ENCODE measurements around the gene PRR20A. TPM values are rescaled to one million over a fixed set of nuclear protein-coding genes. Genes with fewer than 3 reads are reported as not detected.
"Not testable (repeated sequence)": the region's sequence is repeated elsewhere in the genome, so short reads cannot be mapped to it uniquely, and the experiment has no call there.

The PRR20A gene
- total and polyA plus RNA-seq, 2 experiments from 2014 or later, result not detected

GRCh38 chr13:57136093-57136492 lies 4.6 kb upstream of the PRR20A start:
- no peaks in the 10 kb centered on the region for H3F3A ChIP-seq (ENCODE audit: insufficient read depth)
- in situ Hi-C loops (cut with MboI), result no loop called here
- no peak for TF ChIP-seq EZH2 (IDR thresholded peaks at IDR 0.05; ENCODE audit: insufficient read depth, poor library complexity, severe bottlenecking)
- no peaks in the 10 kb centered on the region for H4K20me1 ChIP-seq (ENCODE audit: insufficient read depth)
- no peaks in the 10 kb centered on the region for H3K4me1 ChIP-seq (ENCODE audit: insufficient read depth)
- H3K4me3 ChIP-seq, result no peak overlapping the region
- H3K9me3 ChIP-seq (ENCODE audit: low read depth), result no peaks in the 10 kb centered on the region
- no peak overlapping the region for H3K4me2 ChIP-seq (ENCODE audit: unreplicated experiment)
- no peaks in the 10 kb centered on the region for H3K27me3 ChIP-seq (replicated peaks; ENCODE audit: insufficient read depth)
- no peak overlapping the region for H3K27ac ChIP-seq
- H3K79me2 ChIP-seq (ENCODE audit: insufficient read depth), result no peaks in the 10 kb centered on the region
- H2AFZ ChIP-seq, result no peak overlapping the region
- no peaks in the 10 kb centered on the region for H3K9me2 ChIP-seq (ENCODE audit: insufficient read depth)
- no peaks in the 10 kb centered on the region for H3K36me3 ChIP-seq (ENCODE audit: low read depth)
- no peak overlapping the region for H3K9ac ChIP-seq
- 5 to 10% methylated on average over 2 of the region's 2 CpGs for WGBS, 2 experiments (ENCODE audit: low coverage in 1 of 2, low lambda C conversion rate in 2 of 2, missing lambda C conversion rate in 2 of 2)
- no peak for DNase-seq

- no peak for TF ChIP-seq EZH2phosphoT487 (IDR thresholded peaks at IDR 0.05; ENCODE audit: insufficient read depth, low read depth)
- no peak for TF ChIP-seq EZH2 (IDR thresholded peaks at IDR 0.05; ENCODE audit: insufficient read depth, poor library complexity, severe bottlenecking)
- WGBS, 2 experiments (ENCODE audit: low coverage in 1 of 2, low lambda C conversion rate in 2 of 2, missing lambda C conversion rate in 2 of 2), result 12 to 21% methylated on average over 4 of the region's 4 CpGs
Observed at GRCh38 chr13:57137585-57137984, 3.1 kb upstream of the PRR20A start.

GRCh38 chr13:57138988-57139387 lies 1.7 kb upstream of the PRR20A start:
- no peaks in the 10 kb centered on the region for H3K9me2 ChIP-seq (ENCODE audit: insufficient read depth)
- in situ Hi-C loops (cut with MboI), result no loop called here
- no peak for DNase-seq

More at GRCh38 chr13:57137585-57137984, 3.1 kb upstream of the PRR20A start:
- Histone ChIP-seq H3K4me3 (no peak overlapping the region), H3K27ac (no peak overlapping the region), H3K9me2 (ENCODE audit: insufficient read depth) (no peaks in the 10 kb centered on the region), H3K79me2 (ENCODE audit: insufficient read depth) (no peaks in the 10 kb centered on the region), H3K4me2 (ENCODE audit: unreplicated experiment) (no peak overlapping the region), H4K20me1 (ENCODE audit: insufficient read depth) (no peaks in the 10 kb centered on the region), H2AFZ (no peak overlapping the region), H3K9me3 (ENCODE audit: low read depth) (no peaks in the 10 kb centered on the region), H3K4me1 (ENCODE audit: insufficient read depth) (no peaks in the 10 kb centered on the region), H3F3A (ENCODE audit: insufficient read depth) (no peaks in the 10 kb centered on the region), H3K27me3 (replicated peaks; ENCODE audit: insufficient read depth) (no peaks in the 10 kb centered on the region), H3K9ac (no peak overlapping the region), H3K36me3 (ENCODE audit: low read depth) (no peaks in the 10 kb centered on the region)
- in situ Hi-C loops (cut with MboI), result no loop called here
- DNase-seq, result no peak

DNA sequence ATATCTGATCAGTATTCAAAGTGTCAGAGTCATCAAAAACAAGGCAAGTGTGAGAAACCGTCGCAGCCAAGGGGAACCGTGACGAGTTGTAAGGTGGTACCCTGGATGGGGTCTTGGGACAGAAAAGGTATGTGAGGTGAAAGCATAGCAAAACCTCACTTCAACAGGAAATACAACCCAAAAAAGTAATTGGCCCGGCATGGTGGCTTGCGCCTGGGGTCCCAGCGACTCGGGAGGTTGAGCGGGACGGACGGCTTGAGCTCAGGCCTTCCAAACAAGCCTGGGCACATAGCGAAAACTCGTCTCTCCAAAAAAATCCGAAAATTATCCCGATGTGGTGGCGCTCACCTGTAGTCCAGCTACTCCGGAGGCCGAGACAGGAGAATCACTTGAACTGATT lies 937 bp upstream of the PRR20A start:
- H3K4me1 ChIP-seq (ENCODE audit: insufficient read depth); H3K4me2 ChIP-seq (ENCODE audit: unreplicated experiment); H3K27ac ChIP-seq; H3K9me2 ChIP-seq (ENCODE audit: insufficient read depth); H3K27me3 ChIP-seq (replicated peaks; ENCODE audit: insufficient read depth); DNase-seq; H3K4me3 ChIP-seq; in situ Hi-C loops (cut with MboI); H3K9ac ChIP-seq; H3K79me2 ChIP-seq (ENCODE audit: insufficient read depth); H3K36me3 ChIP-seq (ENCODE audit: low read depth); H3F3A ChIP-seq (ENCODE audit: insufficient read depth); H2AFZ ChIP-seq; H3K9me3 ChIP-seq (ENCODE audit: low read depth); H4K20me1 ChIP-seq (ENCODE audit: insufficient read depth): not testable (repeated sequence)
- 71 to 73% methylated on average over 5 to 14 of the region's 18 CpGs for WGBS, 2 experiments (ENCODE audit: low coverage in 1 of 2, low lambda C conversion rate in 2 of 2, missing lambda C conversion rate in 2 of 2)

More at GRCh38 chr13:57138988-57139387, 1.7 kb upstream of the PRR20A start:
- H3K9me3 ChIP-seq (ENCODE audit: low read depth), result no peaks in the 10 kb centered on the region
- H3K4me1 ChIP-seq (ENCODE audit: insufficient read depth), result no peaks in the 10 kb centered on the region
- no peak overlapping the region for H3K4me2 ChIP-seq (ENCODE audit: unreplicated experiment)
- no peak overlapping the region for H3K4me3 ChIP-seq
- no peak overlapping the region for H3K27ac ChIP-seq
- H3F3A ChIP-seq (ENCODE audit: insufficient read depth), result no peaks in the 10 kb centered on the region
- H3K9ac ChIP-seq, result no peak overlapping the region
- no peaks in the 10 kb centered on the region for H3K79me2 ChIP-seq (ENCODE audit: insufficient read depth)
- no peaks in the 10 kb centered on the region for H3K27me3 ChIP-seq (replicated peaks; ENCODE audit: insufficient read depth)
- H3K36me3 ChIP-seq (ENCODE audit: low read depth), result no peaks in the 10 kb centered on the region
- H4K20me1 ChIP-seq (ENCODE audit: insufficient read depth), result no peaks in the 10 kb centered on the region
- WGBS, 2 experiments (ENCODE audit: low coverage in 1 of 2, low lambda C conversion rate in 2 of 2, missing lambda C conversion rate in 2 of 2), result 48 to 54% methylated on average over 5 of the region's 5 CpGs
- no peak overlapping the region for H2AFZ ChIP-seq
- no peak for TF ChIP-seq EZH2phosphoT487 (IDR thresholded peaks at IDR 0.05; ENCODE audit: insufficient read depth, low read depth)
- no peak for TF ChIP-seq EZH2 (IDR thresholded peaks at IDR 0.05; ENCODE audit: insufficient read depth, poor library complexity, severe bottlenecking)

GRCh38 chr13:57147188-57147587 lies 6.5 kb downstream of the PRR20A start, which contains the start of gene PRR20B:
PRR20B (plus strand) TSS chr13:57147488; CDS start chr13:57147875, 387 bp downstream.
- H3K4me3 ChIP-seq; H3K4me2 ChIP-seq (ENCODE audit: unreplicated experiment); H3K27me3 ChIP-seq (replicated peaks; ENCODE audit: insufficient read depth); H3K9me3 ChIP-seq (ENCODE audit: low read depth); H3K9ac ChIP-seq; H4K20me1 ChIP-seq (ENCODE audit: insufficient read depth); H3K27ac ChIP-seq; H3F3A ChIP-seq (ENCODE audit: insufficient read depth); in situ Hi-C loops (cut with MboI); DNase-seq; H3K9me2 ChIP-seq (ENCODE audit: insufficient read depth); H3K36me3 ChIP-seq (ENCODE audit: low read depth); H3K79me2 ChIP-seq (ENCODE audit: insufficient read depth); H3K4me1 ChIP-seq (ENCODE audit: insufficient read depth); H2AFZ ChIP-seq: not testable (repeated sequence)
- WGBS, 2 experiments (ENCODE audit: low coverage in 1 of 2, low lambda C conversion rate in 2 of 2, missing lambda C conversion rate in 2 of 2), result no CpG with 5 or more reads among the region's 22 CpGs

DNA sequence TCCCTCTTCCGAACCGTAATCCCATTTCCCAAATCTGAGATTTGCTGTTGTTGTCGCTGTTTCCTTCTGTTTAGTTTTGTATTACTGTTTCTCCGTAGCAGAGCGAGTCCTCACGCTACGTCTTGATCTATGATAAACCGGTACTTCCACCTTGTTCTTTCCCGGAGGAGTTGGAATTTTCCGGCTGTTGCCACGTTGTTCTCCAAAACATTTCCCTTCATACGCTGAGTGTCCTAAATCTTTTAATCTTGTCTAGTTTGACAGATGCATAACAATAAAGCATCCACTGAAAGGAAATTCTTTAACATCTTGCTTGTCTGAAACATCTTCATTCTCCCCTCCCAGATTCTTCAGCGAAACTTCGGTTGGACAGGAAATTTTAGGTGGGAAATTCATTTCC lies 7.4 kb downstream of the PRR20A start:
- in situ Hi-C loops (cut with MboI); H3K9ac ChIP-seq; H3K36me3 ChIP-seq (ENCODE audit: low read depth); H2AFZ ChIP-seq; H3K4me1 ChIP-seq (ENCODE audit: insufficient read depth); H3K9me3 ChIP-seq (ENCODE audit: low read depth); H4K20me1 ChIP-seq (ENCODE audit: insufficient read depth); H3K27ac ChIP-seq; H3K4me2 ChIP-seq (ENCODE audit: unreplicated experiment); H3K27me3 ChIP-seq (replicated peaks; ENCODE audit: insufficient read depth); H3K79me2 ChIP-seq (ENCODE audit: insufficient read depth); H3K4me3 ChIP-seq; DNase-seq; H3K9me2 ChIP-seq (ENCODE audit: insufficient read depth); H3F3A ChIP-seq (ENCODE audit: insufficient read depth): not testable (repeated sequence)
- WGBS, 2 experiments (ENCODE audit: low coverage in 1 of 2, low lambda C conversion rate in 2 of 2, missing lambda C conversion rate in 2 of 2), result 69 to 73% methylated on average over 10 of the region's 14 CpGs

GRCh38 chr13:57153761-57154160 lies 13.0 kb downstream of the PRR20A start, which contains the start of gene PRR20C:
PRR20C (plus strand) TSS chr13:57154061; CDS start chr13:57154448, 387 bp downstream.
- WGBS, 2 experiments (ENCODE audit: low coverage in 1 of 2, low lambda C conversion rate in 2 of 2, missing lambda C conversion rate in 2 of 2), result no CpG with 5 or more reads among the region's 22 CpGs
- not testable (repeated sequence) for H3K27ac ChIP-seq; H4K20me1 ChIP-seq (ENCODE audit: insufficient read depth)

More at GRCh38 chr13:57153761-57154160, 13.0 kb downstream of the PRR20A start, which contains the start of gene PRR20C:
- H3K36me3 ChIP-seq (ENCODE audit: low read depth); H3K9me3 ChIP-seq (ENCODE audit: low read depth); H3F3A ChIP-seq (ENCODE audit: insufficient read depth); H3K9ac ChIP-seq; H3K4me2 ChIP-seq (ENCODE audit: unreplicated experiment); H3K27me3 ChIP-seq (replicated peaks; ENCODE audit: insufficient read depth); H3K79me2 ChIP-seq (ENCODE audit: insufficient read depth); H3K4me3 ChIP-seq; H3K4me1 ChIP-seq (ENCODE audit: insufficient read depth); H3K9me2 ChIP-seq (ENCODE audit: insufficient read depth); in situ Hi-C loops (cut with MboI); H2AFZ ChIP-seq; DNase-seq: not testable (repeated sequence)

Measured in GM23248 (cell line).